Heart left ventricle (tissue), 13 donors: ENCODE data around the gene CFAP43.

Experiments
- POLR2A ChIP-seq, 2 donors: fragments of 450-650 bp; IDR thresholded peaks; one replicate each; pipeline ENCODE4 v1.6.1; 2017; ENCODE audit warnings: antibody characterized with exemption in 2 of 2, mild to moderate bottlenecking in 2 of 2, moderate library complexity in 2 of 2
- TF ChIP-seq, protein P1 (sequence below), 12 donors: fragments of 200-600 bp; sonication (generic) in 4 of 12; IDR thresholded peaks; one replicate each; pipeline versions ENCODE4 v1.5.0 to v1.8.0; 2018 to 2022; ENCODE audit warnings: antibody characterized with exemption in 12 of 12, mild to moderate bottlenecking in 5 of 12
- donor health status: ischemic (EF 13 %, LVEDD 7.1; RV severe dilation, severe dysfunction).
- donor health status: DM: no; HTN: yes; CAD: no.
- donor health status: DM: no; HTN: no; CAD: no.
- donor health status: ischemic (EF 25% LVEDD 6.9; RV normal size, moderate dysfunction).
- donor health status: ischemic (EF 25% LVEDD 5.7; RV mildly dilated, moderate dysfunction).
- donor health status: ischemic (EF 35%, LVEDD 5.7; RV mildly dilated, moderate dysfunction).
- donor health status: nonischemic (EF 11% LVEDD 7.7; RV severe dilation, severe dysfunction).
- donor health status: DM: yes; HTN: yes; CAD: no.
- donor health status: PGD.
- donor health status: ischemic (EF 29% LVEDD 5.4; RV normal size, mild dysfunction).
- donor health status: nonischemic (EF 23%, LVEDD 6.1; RV moderate dilation, normal function).

DNA sequence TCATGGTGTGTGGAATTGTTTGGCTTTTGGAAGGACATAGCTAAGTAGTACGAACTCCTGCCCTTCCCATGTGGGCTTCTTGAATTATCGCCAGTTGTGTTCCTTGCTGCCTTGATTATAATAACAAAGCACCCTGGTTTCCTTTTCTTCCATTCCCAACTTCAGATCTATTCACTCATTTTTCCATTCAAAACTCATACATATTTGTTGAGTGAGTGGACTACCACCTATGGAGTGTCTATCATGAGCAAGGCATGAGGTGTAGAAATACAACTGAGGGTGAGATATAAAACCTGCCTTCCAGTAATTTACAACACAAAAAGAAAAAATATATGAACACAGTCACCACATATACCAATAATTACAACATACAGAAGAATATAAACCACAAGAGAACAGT is 141.6 kb downstream of the CFAP43 start:
- TF ChIP-seq, protein P1, sequence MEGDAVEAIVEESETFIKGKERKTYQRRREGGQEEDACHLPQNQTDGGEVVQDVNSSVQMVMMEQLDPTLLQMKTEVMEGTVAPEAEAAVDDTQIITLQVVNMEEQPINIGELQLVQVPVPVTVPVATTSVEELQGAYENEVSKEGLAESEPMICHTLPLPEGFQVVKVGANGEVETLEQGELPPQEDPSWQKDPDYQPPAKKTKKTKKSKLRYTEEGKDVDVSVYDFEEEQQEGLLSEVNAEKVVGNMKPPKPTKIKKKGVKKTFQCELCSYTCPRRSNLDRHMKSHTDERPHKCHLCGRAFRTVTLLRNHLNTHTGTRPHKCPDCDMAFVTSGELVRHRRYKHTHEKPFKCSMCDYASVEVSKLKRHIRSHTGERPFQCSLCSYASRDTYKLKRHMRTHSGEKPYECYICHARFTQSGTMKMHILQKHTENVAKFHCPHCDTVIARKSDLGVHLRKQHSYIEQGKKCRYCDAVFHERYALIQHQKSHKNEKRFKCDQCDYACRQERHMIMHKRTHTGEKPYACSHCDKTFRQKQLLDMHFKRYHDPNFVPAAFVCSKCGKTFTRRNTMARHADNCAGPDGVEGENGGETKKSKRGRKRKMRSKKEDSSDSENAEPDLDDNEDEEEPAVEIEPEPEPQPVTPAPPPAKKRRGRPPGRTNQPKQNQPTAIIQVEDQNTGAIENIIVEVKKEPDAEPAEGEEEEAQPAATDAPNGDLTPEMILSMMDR (IDR thresholded peaks at IDR 0.05) = no peak
- no peak for TF ChIP-seq POLR2A (IDR thresholded peaks at IDR 0.05)
